HS-5 (cell line): ENCODE results near the gene MRPL22.
"Not testable (repeated sequence)": the region's sequence is repeated elsewhere in the genome, so short reads cannot be mapped to it uniquely, and the experiment has no call there.

Experiments used
- DNase-seq: peaks from one replicate; pipeline ENCODE4 v3.0.0-alpha.2; 2012; ENCODE audit warnings: low read depth

MRPL22 gene

DNA sequence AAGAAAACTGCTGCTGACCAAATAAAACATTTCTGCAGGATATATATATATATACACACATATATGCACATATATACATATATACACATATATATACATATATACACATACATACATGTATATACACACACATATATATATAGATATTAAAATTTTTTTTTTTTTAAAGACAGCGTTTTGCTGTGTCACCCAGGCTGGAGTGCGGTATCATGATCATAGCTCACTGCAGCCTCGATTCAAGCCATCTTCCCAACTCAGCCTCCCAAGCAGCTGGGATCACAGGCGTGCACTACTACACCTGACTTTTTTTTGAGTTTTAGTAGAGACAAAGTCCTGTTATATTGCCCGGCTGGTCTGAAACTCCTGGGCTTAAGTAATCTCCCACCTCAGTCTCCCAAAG, 2.7 kb downstream of the MRPL22 start:
- DNase-seq: no peak

DNA sequence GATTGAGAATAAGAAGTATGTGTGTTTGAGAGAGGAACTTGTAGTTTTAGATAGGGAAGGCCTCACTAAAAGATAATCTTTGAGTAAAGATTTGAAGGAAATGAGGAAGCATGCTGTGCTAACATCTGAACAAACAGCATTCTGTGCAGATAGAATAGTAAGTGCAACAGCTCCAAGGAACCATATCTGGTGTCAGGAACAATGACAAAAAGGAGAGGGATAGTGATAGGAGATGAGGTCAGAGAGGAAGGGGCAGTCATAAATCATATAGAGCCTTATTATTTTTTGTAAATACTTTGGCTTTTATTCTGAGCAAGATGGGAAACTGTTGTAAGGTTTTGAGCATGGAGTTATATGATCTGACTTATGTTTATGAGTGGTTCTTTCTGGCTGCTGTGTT, 3.8 kb downstream of the MRPL22 start:
- DNase-seq: no peak

DNA sequence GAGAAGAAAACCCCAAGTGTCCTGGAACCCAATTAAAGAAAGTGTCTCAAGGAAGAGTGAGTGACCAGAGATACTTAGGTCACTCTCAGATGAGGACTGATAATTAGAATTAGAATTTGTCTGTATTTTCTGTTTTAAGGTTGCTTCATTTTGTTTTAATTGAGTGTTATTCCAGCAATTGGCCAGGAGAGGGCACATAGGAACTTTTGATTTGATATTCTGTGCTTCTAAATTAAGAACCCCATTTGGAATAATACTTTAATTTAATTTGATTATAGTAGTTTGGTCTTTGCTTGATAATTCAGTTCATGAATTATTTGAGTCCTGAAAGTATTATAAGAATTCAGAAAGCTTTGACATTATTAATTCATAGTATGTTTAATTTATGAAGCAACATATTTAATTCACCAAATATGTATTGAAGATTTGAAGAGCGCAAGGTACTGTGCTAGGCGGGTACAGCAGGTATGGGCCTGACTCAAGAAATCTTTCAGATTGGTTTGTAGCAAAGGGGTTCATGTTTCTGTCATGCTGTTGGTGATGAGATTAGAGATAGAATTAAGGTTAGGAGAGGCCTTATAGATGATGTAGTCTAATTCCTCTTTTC, 4.9 kb downstream of the MRPL22 start:
- DNase-seq: no peak

DNA sequence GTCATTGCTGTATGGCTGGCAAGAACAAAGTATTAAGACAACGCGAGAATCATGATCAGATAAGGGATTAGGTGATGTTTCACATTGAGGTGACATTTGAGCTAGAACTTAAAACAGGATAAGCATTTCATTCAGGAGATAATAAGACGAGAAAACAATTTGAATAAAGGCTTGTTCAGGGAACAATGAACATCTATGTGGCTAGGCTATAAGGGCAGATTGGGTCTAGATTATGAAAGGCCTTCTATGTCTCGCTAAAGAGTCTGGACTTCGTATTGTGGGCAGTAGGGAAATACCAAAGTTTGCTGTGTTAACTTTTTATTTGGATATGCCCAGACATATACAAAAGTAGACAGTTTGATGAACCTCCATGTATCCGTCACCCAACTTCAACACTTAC, 6.9 kb downstream of the MRPL22 start:
- DNase-seq: no peak

DNA sequence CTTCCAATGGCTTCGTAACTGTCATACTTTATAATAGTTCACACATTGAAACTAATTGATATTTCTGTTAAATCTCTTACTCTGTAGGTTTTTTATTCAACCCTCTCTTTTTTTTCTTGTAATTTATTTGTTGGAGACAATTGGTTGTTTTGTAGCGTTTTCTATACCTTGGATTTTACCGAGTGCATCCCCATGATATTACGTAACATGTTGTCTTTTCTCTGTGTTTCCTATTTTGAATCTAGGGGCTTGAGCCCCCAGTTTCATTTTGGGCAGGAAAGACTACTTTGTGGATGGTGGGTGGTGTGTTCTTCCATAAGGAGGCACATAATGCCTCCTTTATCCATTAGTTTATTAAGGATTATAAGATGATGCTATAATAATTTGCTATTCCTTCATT, 7.4 kb downstream of the MRPL22 start:
- no peak for DNase-seq

DNA sequence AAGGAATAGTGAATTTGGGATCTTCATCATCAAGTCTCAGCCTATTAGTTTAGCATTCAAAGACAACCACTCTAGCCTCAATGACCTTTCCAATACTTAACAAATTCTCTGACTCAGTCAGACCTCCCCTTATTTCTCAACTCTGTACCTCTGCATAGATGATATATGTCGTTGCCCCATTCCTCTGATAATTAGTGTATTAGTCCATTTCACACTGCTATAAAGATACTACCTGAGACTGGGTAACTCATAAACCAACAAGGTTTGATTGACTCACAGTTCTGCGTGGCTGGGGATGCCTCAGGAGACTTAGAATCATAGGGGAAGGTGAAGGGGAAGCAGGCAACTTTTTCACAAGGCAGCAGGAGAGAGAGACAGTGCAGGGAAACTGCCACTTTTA, 8.9 kb downstream of the MRPL22 start:
- DNase-seq: no peak

DNA sequence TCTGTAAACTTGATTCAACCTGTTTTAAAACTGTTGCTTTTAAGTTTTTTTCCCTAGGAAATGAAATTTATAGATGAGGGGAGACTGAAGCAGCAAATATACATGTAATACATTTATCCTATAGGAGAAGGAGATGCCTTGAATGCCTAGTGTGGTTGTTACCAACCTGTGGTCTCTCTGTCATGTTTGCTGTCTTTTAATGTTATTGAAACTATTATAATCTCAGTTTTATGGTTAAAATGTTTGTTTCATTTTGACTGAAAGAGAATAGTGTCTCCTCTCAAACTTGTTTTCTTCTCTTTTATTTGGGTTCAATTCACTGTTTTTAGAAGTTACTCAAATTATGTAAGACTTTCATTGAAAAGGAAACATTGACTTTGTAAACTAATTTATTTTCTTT, 15.8 kb downstream of the MRPL22 start:
- no peak for DNase-seq

DNA sequence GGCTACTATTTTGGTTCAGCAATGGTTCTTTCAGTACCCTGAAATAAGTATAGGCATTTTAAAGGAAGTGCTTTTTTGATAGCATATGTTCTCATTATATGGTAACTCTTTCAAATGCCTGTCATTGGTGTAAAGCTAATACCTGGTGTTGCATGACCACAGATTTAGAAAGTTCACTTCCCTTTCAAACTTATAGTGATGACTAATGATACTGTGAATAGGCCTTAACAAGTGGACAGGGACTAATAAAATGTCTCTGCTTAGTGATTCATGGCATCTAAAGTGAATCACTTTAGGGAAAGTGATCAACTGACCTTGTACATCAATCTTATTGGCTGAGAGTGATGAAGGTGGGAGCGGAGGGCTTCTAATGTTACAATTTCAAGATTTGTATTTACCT, 21.6 kb downstream of the MRPL22 start:
- peak; percentile 63 for DNase-seq

DNA sequence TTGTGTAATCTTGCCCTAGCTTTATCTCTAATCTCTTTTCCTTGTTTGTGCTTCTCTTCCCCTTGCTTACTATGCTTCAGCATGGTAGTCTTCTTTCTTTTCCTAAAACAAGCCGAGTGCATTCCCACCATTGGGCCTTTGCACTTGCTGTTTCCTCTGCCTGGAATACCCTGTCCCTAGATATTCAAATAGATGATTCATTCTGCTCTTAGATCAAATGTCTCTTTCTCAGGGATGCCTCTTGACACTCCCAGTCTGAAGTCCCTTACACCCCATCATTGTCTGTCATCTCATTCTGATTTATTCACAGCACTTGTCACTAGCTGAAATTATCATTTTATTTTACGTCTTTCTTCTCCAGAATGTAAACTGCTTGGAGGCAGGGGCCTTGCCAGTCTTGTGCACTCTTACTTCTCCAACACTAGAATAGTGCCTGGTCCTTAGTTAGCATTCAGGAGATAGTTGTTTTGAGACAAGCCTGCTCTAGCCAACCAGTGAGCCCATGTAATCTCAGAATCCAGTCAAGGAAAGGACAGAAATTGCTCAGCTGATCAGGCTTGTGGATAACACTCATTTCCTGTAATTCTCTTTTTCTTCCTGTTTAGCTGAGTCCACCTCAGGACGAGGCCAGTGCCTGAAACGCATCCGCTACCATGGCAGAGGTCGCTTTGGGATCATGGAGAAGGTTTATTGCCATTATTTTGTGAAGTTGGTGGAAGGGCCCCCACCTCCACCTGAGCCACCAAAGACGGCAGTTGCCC, 25.4 kb downstream of the MRPL22 start:
- no peak for DNase-seq

DNA sequence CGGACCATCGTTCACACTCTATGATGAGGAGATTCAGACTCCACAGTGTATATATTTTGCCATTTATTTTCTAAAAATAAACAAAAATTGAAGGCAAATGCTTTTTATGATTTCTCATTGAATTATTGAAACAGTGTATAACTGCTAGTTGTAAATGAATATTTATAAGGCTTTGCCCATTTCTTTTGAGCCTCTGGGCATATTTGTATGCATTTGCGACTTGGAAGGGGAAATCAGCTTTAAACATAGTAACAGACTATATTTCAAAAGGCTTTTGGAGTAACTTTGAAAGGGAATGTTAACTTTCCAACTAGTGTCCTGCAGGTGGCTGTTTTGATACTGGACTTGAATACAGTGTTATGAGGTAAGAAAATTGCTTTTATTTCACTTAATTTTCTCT, 26.0 kb downstream of the MRPL22 start:
- DNase-seq: no peak

DNA sequence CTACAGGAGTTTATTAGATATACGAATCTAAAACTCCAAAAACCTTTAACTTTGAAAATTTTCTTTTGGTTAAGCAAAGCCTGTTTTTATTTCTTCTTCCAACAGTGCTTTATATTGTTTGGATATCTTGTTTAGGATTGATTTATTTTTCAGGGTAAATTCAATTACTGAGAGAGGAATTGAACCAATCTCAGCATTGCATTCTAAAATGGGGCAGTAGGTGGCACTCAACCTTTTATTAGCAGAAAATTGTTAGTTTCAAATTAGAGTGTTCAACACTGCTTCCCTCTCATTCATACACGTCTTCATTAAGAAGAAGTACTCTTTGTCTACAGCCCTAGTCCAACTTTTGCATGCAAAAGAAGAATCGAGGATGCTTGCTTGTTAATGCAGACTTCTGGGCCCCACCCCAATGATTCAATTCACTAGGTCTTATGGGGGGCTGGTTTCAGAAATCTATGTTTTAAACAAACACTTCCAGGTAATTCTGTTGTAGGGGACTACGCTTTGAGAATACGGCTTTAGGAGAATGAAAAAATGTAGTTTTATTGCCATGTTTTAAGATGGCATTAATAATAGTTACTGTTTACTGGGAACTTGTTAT, 26.6 kb downstream of the MRPL22 start:
- no peak for DNase-seq

DNA sequence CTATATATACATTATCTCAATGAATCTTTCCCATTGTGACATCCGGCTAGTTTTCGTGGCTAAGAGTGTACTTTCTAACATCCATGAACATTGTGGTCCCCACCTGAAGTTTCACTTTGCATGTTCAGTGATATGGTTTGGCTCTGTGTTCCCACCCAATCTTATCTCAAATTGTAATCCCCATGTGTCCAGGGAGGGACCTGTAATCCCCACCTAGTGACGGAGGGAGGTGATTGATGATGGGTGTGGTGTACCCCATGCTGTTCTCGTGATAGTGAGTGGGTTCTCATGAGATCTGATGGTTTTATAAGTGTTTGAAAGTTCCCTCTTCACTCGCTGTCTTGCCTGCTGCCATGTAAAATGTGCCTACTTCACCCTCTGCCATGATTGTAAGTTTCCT, 28.1 kb downstream of the MRPL22 start:
- no peak for DNase-seq

DNA sequence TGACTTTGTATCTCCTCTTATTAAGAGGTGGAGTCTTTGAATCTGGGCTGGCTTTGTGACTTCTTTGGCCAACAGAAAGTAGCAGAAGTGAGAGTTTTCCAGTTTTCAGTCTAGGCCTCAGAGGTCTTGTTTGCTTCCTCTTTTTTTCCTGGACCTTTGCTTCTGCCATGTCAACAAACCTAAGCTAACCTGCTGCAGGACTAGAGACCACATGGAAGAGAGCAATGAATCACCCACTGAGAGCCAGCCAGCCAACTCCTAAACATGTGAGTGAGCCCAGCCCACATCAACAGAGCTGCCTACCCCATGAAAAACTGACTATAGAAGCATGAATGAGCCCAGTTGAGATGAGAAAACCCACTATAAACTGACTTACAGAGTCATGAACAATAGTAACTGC, 29.9 kb downstream of the MRPL22 start:
- no peak for DNase-seq

DNA sequence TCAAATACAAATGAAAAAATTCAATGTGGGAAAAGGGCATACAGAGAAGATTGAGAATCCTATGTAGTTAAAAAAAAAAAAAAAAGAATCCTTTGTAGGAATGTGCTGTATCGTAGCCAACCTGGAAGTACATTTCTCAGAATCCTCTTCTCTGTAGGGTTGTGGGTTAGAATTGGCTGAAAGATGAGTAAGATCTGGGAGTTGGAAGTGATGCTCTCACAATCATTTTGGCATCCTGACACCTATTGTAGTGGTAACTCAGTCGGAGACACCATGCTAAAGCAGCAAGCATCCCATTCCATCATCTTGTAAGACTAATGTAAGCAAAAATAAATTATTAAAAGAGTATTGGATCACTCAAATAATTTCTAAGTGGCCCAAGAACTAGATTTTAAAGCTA, 30.6 kb downstream of the MRPL22 start:
- no peak for DNase-seq

DNA sequence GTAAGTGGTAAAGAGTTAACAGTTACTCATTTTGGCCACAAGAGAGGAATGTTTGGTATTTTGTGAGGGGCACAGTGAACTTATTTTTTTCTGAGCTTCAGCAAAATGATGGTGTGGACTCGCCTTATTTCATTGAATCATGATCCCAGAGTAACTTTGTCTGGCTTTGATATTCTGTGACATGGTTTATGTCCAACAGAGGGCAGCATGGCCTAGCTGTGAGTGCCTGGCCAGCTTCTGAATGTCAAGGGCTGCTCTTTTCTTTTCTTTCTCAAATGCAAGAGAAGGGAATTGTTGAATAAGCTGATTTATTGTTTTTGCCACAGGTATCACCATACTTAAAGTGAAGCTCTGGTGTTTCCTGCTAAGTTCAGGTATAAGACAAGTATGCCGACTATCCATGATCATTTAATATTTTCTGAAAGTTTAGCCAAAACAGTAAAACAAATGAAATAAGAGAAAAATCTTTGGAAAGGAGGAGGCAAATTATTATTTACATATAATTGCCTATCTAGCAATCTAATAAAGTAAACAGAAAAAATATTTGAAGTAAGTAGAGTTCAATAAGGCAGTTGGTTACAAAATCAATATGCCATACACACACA, 31.7 kb downstream of the MRPL22 start:
- DNase-seq: no peak

DNA sequence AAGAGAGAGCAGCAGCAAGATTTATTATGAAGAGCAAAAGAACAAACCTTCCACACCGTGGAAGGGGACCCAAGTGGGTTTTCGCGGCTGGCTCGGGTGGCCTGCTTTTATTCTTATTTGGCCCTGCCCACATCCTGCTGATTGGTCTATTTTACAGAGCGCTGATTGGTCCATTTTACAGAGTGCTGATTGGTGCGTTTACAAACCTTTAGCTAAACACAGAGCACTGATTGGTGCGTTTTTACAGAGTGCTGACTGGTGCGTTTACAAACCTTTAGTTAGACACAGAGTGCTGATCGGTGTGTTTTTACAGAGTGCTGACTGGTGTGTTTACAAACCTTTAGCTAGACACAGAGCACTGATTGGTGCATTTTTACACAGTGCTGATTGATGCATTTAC, 35.2 kb downstream of the MRPL22 start:
- DNase-seq: not testable (repeated sequence)

DNA sequence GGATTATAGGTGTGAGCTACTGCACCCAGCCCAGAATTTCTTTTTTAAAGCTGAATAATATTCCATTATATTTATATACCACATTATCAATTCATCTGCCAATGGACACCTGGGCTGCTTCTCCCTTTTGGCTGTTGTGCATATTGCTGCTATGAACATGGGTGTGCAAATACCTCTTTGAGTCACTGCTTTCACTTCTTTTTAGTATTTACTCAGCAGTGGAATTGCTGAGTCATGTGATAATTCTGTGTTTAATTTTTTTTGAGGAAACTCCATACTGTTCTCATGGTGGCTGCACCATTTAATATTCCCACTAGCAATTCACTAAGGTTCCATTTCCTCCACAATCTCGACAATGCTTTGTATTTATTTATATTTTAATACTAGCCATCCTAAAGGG, 36.5 kb downstream of the MRPL22 start:
- DNase-seq: no peak

DNA sequence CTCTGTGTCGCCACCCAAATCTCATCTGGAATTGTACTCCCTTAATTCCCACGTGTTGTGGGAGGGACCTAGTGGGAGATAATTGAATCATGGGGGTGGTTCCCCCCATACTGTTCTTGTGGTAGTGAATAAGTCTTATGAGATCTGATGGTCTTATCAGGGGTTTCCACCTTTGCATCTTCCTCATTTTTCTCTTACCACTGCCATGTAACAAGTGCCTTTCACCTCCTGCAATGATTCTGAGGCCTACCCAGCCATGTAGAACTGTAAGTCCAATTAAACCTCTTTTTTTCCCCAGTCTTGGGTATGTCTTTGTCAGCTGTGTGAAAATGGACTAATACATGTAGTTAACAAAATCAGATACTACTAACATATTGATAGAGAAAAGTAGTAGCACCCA, 37.4 kb downstream of the MRPL22 start:
- DNase-seq: not testable (repeated sequence)

DNA sequence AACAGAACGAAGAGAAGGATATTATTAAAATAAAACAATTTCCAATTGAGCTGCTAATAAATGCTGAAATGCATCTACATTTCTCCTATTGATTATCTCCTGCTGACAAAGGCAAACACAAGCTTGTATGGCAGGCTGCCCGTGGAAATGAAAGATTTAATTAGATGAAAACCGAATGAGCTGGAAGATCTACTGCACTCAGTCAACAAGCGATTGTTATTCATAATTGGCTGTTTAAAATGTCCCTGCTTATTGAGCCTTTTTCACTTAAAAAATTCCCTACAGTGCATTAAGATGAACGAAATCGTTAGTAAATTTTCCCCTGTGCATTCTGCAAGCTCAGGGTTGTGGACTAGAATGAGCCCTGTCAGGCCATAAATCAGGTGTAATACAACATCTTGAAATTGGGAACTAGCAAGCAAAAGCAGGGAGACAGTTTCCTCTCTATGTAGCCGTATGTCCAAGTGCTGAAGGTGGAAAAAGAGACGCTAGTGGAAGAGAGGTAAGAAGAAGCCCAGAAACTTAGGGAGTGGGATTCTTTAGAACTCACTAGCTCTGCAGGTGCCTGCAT, 44.2 kb downstream of the MRPL22 start:
- DNase-seq: no peak

DNA sequence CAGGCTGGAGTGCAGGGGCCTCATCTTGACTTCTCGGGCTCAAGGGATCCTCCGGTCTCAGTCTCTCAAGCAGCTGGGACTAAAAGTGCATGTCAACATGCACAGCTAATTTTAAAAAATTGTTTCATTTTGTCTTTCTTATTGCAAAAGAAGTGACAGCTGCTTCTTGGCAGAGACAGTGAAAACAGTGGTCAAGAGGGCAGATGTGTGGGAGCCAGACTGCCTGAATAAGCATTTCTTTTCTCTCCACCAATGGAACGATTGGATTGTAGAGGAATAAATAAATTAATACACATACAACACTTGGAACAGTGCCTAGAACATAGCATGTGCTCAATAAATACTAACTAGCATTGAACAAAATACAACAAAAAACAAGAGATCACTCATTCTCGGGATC, 45.3 kb downstream of the MRPL22 start:
- DNase-seq: no peak

DNA sequence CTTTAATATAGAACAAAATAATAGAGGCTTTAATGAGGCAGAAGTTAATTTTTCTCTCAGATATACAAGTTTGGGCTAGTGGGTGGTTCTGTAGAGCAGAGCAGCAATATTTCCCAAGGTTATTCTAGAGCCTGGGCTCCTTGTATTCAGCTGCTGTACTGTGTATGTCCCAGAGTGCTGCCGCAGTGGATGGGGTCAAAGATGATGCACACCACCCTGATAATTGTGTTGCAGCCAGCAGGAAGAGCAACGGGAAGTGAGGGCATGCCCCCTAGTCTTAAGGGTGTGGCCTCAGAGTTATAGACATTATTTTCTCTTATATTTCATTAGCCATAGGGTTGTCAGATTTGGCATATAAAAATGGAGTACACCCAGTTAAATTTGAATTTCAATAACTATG, 48.8 kb downstream of the MRPL22 start:
- no peak for DNase-seq

DNA sequence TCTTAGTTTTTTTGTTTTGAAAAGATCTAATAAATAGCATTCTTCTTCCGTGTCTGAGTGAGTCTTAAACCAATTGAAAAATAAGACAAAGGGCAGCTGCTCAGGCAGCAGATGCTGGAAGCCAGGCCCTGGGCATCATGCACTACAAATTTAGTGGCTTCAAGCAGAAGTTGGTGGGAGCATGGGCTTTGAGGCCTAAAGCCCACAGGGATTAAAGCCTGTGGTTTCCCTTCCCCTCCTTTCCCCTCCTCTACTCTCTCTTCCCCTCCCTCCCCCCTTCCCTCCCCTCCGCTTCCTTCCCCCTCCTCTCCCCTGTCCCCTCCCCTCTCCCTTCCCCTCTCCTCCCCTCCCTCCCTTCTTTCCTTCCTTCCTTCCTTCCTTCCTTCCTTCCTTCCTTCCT, 52.6 kb downstream of the MRPL22 start:
- no peak for DNase-seq

DNA sequence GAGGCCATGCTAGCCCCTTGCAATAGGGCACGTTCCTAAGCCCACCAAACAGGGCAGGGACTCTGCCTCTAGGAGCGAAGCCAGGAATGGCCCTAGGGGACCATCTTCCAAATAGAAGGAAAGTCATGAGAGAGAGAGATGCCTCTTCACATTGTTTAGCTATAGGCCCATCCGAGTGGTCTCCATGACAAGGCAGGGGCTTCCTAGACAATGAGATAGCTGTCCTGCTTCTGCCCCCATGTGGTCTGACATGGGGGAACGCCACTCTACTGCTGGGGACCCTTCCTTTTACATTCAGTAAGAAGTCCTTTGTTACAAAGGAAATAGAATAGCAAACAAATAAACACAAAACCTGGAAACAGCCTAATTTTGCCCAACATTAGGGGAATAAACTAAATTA, 54.8 kb downstream of the MRPL22 start:
- DNase-seq: no peak
